ENCODE results near the gene MBD3L2B.
"Not testable (repeated sequence)": the region's sequence is repeated elsewhere in the genome, so short reads cannot be mapped to it uniquely, and the experiment has no call there.

DNA sequence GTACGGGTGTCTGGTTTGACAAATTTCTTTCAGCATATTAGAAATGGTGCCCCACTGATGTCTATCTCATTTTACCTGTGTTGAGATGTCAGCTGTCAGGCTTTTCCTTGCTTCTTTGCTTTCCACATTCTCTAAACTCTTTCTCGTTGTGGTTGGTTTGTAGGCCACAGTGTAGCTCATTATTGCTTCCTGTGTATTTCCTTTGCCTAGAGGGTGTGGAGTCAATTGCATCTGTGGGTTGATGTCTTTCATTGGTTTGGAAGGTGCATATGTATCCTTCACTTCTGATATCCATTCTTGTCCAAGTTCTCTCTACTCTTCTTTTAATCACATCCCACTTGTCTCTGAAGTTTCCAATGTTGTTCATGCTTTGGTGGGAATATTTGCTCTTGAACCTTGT, 20.3 kb upstream of the MBD3L2B start:
- not testable (repeated sequence) for TF ChIP-seq CTCF (IDR thresholded peaks at IDR 0.05); EZH2 (IDR thresholded peaks at IDR 0.05; ENCODE audit: borderline replicate concordance, insufficient read depth, low read depth, low read length, poor library complexity, severe bottlenecking)

All from B cell (primary cell).